ENCODE results near the gene SMAP2. TPM values are rescaled to one million over a fixed set of nuclear protein-coding genes. Genes with fewer than 3 reads are reported as not detected.

Gene SMAP2
- total and polyA plus RNA-seq, 2 donors, result 55.2 to 251 TPM

DNA sequence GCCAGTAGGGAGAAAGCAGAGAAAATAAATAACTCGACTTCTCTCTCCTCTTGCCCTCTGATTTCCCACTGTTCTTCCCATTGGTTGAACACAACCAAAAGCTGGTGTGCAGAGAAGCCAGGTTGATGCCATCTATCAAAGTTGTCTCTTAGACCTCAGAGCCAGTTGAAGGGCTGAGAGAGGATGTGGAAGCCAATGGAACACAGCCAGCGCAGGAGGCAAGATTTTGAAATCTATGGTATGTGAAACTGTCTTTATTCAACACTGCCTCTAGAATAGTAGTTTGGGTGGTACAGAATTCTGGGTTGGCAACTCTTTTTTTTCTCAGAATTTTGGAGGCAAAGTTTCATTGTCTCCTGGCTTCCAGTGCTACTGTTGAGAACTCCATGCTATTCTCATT lies 11.3 kb upstream of the SMAP2 start:
- Histone ChIP-seq H3K27ac (ENCODE audit: low read depth in 1 of 2, low read length in 1 of 2) (no peak overlapping the region), H3K4me1 (ENCODE audit: control insufficient read depth in 2 of 2, insufficient read depth in 2 of 2, low read length in 2 of 2) (no peaks in the 10 kb centered on the region), H3K27me3 (ENCODE audit: control insufficient read depth in 2 of 2, insufficient read depth in 1 of 2, low read length in 1 of 2) (no peaks in the 10 kb centered on the region), H3K36me3 (ENCODE audit: control insufficient read depth in 2 of 2, insufficient read depth in 2 of 2, low read length in 1 of 2) (no peaks in the 10 kb centered on the region), H3K9me3 (ENCODE audit: control insufficient read depth in 2 of 2, insufficient read depth in 1 of 2, low read length in 1 of 2) (no peaks in the 10 kb centered on the region), H3K4me3 (ENCODE audit: low read length in 2 of 2) (no peak overlapping the region)
- DNase-seq (ENCODE audit: low read depth in 6 of 9, low spot score in 9 of 9), result no peak
- 98% methylated on average over 2 of the region's 2 CpGs for WGBS

DNA sequence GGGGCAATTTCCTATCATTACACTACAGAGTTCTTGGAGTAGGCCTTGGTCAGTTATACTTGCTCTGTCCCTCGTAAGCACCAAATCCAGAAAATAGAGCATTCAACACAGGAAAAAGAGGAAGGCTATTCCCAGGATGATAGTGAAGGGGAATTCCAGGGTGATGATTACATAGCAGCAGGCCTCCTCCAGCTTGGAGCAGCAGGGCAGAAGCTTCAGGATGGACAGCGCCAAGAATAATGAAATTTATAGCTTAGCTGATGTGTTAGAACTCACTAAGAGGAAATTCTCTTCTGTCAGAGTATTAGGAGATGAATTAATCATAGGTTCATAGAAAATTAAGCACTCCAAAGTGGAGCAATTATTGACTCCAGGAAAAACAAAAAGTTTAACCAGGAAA lies 10.8 kb upstream of the SMAP2 start:
- Histone ChIP-seq H3K27ac (ENCODE audit: low read depth in 1 of 2, low read length in 1 of 2) (peak overlapping the region in 1 of 2 donors; percentile 7), H3K36me3 (ENCODE audit: control insufficient read depth in 2 of 2, insufficient read depth in 2 of 2, low read length in 1 of 2) (no peaks in the 10 kb centered on the region)
- whole genome bisulfite sequencing, result 93% methylated on average over 2 of the region's 2 CpGs

DNA sequence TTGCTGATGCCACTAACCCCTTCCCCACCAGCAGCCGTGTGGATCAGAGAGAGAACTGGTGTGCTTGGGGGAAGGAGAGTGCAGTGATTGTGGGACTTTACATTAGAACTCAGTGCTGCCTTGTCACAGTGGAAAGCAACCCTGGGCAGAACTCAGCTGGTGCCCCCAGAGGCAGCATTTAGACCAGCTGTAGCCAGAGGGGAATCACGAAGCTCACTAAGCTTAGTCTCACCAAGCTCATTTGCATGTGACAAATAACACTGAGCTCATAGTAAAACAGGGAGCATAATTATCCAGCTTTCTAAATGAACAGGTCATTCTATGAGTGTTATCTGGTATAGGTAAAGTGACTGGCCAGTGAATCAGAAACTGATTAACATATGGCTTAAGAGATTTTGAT lies 9.8 kb upstream of the SMAP2 start:
- Histone ChIP-seq H3K9me3 (ENCODE audit: control insufficient read depth in 2 of 2, insufficient read depth in 1 of 2, low read length in 1 of 2) (no peaks in the 10 kb centered on the region), H3K27ac (ENCODE audit: low read depth in 1 of 2, low read length in 1 of 2) (no peak overlapping the region), H3K4me1 (ENCODE audit: control insufficient read depth in 2 of 2, insufficient read depth in 2 of 2, low read length in 2 of 2) (no peaks in the 10 kb centered on the region), H3K27me3 (ENCODE audit: control insufficient read depth in 2 of 2, insufficient read depth in 1 of 2, low read length in 1 of 2) (no peaks in the 10 kb centered on the region), H3K36me3 (ENCODE audit: control insufficient read depth in 2 of 2, insufficient read depth in 2 of 2, low read length in 1 of 2) (no peaks in the 10 kb centered on the region), H3K4me3 (ENCODE audit: low read length in 2 of 2) (no peak overlapping the region)
- 49% methylated on average over 2 of the region's 2 CpGs for WGBS
- DNase-seq (ENCODE audit: low read depth in 6 of 9, low spot score in 9 of 9), result no peak

More for the DNA sequence above, 10.8 kb upstream of the SMAP2 start:
- H3K27me3 ChIP-seq (ENCODE audit: control insufficient read depth in 2 of 2, insufficient read depth in 1 of 2, low read length in 1 of 2), result no peaks in the 10 kb centered on the region
- H3K9me3 ChIP-seq (ENCODE audit: control insufficient read depth in 2 of 2, insufficient read depth in 1 of 2, low read length in 1 of 2), result no peaks in the 10 kb centered on the region
- no peaks in the 10 kb centered on the region for H3K4me1 ChIP-seq (ENCODE audit: control insufficient read depth in 2 of 2, insufficient read depth in 2 of 2, low read length in 2 of 2)
- DNase-seq (ENCODE audit: low read depth in 6 of 9, low spot score in 9 of 9), result no peak
- no peak overlapping the region for H3K4me3 ChIP-seq (ENCODE audit: low read length in 2 of 2)

DNA sequence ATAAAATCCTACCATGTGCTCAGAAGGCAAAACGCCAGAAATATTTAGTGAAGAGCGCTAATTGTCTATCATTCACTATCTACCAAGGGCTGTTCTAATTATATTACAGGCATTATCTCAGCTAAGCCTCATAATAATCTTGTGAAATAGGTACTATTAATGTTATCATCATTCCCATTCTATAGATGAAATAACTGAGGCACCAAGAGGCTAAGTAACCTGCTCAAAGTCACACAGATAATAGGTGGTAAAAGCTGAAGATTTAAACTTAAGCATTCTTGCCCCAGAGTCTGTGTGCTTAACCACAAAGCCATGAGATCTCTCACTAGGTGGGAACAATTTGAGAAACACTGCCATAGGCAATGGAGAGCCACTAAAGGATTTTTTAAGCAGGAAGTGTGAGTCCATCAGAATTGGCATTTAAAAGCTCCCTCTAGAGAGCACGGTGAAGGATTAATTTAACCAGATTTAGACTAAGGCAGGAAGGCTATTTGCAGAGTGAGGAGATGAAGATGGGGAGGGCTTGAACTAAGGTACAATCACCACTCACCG lies 1.7 kb upstream of the SMAP2 start:
- H3K27ac ChIP-seq (ENCODE audit: low read depth in 1 of 2, low read length in 1 of 2), result no peak overlapping the region
- 77% methylated on average over 4 of the region's 4 CpGs for WGBS
- no peak overlapping the region for H3K4me3 ChIP-seq (ENCODE audit: low read length in 2 of 2)
- H3K9me3 ChIP-seq (ENCODE audit: control insufficient read depth in 2 of 2, insufficient read depth in 1 of 2, low read length in 1 of 2), result no peaks in the 10 kb centered on the region
- H3K36me3 ChIP-seq (ENCODE audit: control insufficient read depth in 2 of 2, insufficient read depth in 2 of 2, low read length in 1 of 2), result no peaks in the 10 kb centered on the region
- DNase-seq (ENCODE audit: low read depth in 6 of 9, low spot score in 9 of 9), result no peak
- no peaks in the 10 kb centered on the region for H3K27me3 ChIP-seq (ENCODE audit: control insufficient read depth in 2 of 2, insufficient read depth in 1 of 2, low read length in 1 of 2)
- peaks cover 7% of the 10 kb centered on the region in 2 donors for H3K4me1 ChIP-seq (ENCODE audit: control insufficient read depth in 2 of 2, insufficient read depth in 2 of 2, low read length in 2 of 2)

DNA sequence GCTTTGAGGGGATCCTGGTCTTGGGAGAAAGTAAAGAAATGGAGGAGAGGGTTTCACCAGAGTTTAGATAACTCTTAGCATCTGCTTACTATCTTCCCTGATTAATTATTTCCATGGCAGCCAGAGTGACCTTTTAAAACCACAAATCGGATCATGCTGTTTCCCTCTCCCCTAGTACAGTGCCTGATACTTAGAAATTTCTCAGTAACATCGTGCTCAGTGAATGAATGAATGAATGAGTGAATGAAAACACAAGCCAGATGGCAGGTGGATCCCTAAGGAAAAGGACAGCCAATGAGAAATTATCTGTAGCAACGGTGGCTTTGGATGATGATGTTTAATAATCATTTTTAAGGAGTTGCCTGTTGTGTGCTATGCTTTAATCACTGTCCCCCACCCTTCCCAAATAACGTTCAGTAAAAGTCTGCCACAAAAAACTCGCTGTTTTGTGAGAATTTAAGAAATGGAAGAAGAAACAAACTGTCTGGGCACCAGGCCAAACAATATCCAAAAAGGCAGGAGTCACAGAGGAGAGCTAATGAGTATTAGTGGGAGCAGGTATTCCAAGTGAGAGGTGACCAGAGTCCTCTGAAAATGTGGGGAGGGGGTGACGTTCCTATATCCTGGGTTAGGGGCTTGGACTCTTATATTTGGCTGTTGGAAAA lies 737 bp upstream of the SMAP2 start:
- no peaks in the 10 kb centered on the region for H3K27me3 ChIP-seq (ENCODE audit: control insufficient read depth in 2 of 2, insufficient read depth in 1 of 2, low read length in 1 of 2)
- no peaks in the 10 kb centered on the region for H3K9me3 ChIP-seq (ENCODE audit: control insufficient read depth in 2 of 2, insufficient read depth in 1 of 2, low read length in 1 of 2)
- H3K4me3 ChIP-seq (ENCODE audit: low read length in 2 of 2), result peak overlapping the region in 1 of 2 donors; percentile 96
- H3K36me3 ChIP-seq (ENCODE audit: control insufficient read depth in 2 of 2, insufficient read depth in 2 of 2, low read length in 1 of 2), result no peaks in the 10 kb centered on the region
- DNase-seq (ENCODE audit: low read depth in 6 of 9, low spot score in 9 of 9), result no peak
- WGBS, result 60% methylated on average over 6 of the region's 6 CpGs
- H3K27ac ChIP-seq (ENCODE audit: low read depth in 1 of 2, low read length in 1 of 2), result no peak overlapping the region
- peaks cover 7 to 11% of the 10 kb centered on the region in 2 donors for H3K4me1 ChIP-seq (ENCODE audit: control insufficient read depth in 2 of 2, insufficient read depth in 2 of 2, low read length in 2 of 2)

DNA sequence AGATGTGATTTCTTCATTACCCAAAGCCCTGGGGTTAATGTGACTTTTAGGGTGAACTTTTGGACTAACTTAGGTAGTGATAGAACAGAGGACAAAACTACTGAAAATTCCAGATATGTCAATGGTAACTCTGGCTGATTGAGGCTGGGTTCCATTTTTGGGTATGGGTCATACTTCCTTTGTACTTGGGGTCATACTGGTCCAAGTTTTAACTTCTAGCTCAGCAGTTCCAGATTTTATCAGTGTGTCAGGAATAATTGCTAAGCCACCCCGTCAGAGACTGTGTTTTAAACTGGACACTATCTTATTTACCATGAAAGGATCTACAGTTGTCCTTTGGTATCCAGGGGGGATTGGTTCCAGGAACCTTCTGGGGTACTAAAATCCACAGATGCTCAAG lies 4.0 kb downstream of the SMAP2 start:
- no peak for DNase-seq (ENCODE audit: low read depth in 6 of 9, low spot score in 9 of 9)
- no peaks in the 10 kb centered on the region for H3K9me3 ChIP-seq (ENCODE audit: control insufficient read depth in 2 of 2, insufficient read depth in 1 of 2, low read length in 1 of 2)
- H3K36me3 ChIP-seq (ENCODE audit: control insufficient read depth in 2 of 2, insufficient read depth in 2 of 2, low read length in 1 of 2), result peaks cover 3 to 4% of the 10 kb centered on the region in 2 donors
- H3K27ac ChIP-seq (ENCODE audit: low read depth in 1 of 2, low read length in 1 of 2), result peak overlapping the region in 1 of 2 donors; percentile 36
- H3K27me3 ChIP-seq (ENCODE audit: control insufficient read depth in 2 of 2, insufficient read depth in 1 of 2, low read length in 1 of 2), result no peaks in the 10 kb centered on the region
- peaks cover 28 to 32% of the 10 kb centered on the region in 2 donors for H3K4me1 ChIP-seq (ENCODE audit: control insufficient read depth in 2 of 2, insufficient read depth in 2 of 2, low read length in 2 of 2)
- H3K4me3 ChIP-seq (ENCODE audit: low read length in 2 of 2), result peak overlapping the region in 1 of 2 donors; percentile 10
- WGBS, result 94% methylated on average over 1 of the region's 1 CpG

DNA sequence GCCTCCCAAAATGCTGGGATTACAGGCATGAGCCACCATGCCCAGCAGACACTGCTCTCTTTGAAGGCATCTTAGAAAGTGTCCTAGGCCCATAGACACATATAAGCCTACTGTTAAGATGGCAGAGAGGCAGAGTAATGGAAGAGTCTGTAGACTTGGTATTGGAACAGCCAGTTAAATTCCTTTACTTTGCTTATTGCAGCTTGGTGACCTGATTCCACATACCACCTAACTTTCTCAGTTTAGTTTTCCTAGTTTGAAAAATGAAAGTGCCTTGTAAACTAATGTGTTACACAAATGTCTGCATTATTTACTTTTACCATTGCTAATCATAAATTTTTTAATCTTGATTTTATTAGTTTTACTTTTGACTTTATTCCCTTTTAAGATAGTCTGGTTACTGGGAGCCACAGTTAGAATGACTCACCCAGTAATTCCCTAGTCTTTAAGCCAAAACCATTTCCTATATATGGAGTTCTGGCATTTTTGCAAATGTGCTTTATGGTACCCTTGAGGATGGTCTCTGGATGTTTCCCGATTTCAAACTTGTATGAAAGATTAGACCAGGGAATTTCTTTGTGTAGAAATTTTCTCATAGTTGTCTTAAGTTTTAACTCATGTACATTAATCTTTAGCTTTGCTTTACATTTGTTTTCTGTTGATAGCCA lies 6.4 kb downstream of the SMAP2 start:
- H3K27ac ChIP-seq (ENCODE audit: low read depth in 1 of 2, low read length in 1 of 2), result peak overlapping the region; percentile 21 to 64
- no peaks in the 10 kb centered on the region for H3K27me3 ChIP-seq (ENCODE audit: control insufficient read depth in 2 of 2, insufficient read depth in 1 of 2, low read length in 1 of 2)
- DNase-seq (ENCODE audit: low read depth in 6 of 9, low spot score in 9 of 9), result no peak
- peaks cover 45 to 53% of the 10 kb centered on the region in 2 donors for H3K4me1 ChIP-seq (ENCODE audit: control insufficient read depth in 2 of 2, insufficient read depth in 2 of 2, low read length in 2 of 2)
- peak overlapping the region in 1 of 2 donors; percentile 17 for H3K4me3 ChIP-seq (ENCODE audit: low read length in 2 of 2)
- WGBS, result 52% methylated on average over 1 of the region's 1 CpG
- peaks cover 0 to 2% of the 10 kb centered on the region in 2 donors for H3K9me3 ChIP-seq (ENCODE audit: control insufficient read depth in 2 of 2, insufficient read depth in 1 of 2, low read length in 1 of 2)
- peaks cover 12 to 15% of the 10 kb centered on the region in 2 donors for H3K36me3 ChIP-seq (ENCODE audit: control insufficient read depth in 2 of 2, insufficient read depth in 2 of 2, low read length in 1 of 2)

DNA sequence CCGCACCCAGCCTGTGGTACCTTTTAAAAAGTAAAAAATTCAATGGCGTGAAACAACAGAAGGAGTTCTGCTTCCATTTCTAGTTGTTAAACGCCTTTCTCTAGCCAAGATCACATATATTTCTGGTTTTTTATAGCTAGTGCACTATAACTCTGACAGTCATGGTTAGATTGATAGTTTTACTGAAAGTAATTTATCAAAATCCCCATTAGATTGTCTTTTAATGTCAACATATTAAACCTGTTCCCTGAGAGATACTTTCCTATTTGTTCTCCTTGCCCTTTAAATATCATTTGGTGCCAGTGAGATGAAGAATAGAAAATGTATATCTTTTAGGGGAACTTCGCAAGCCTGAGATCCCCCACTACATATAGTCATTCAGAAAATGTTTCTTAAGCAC lies 7.3 kb downstream of the SMAP2 start:
- no peak for DNase-seq (ENCODE audit: low read depth in 6 of 9, low spot score in 9 of 9)
- peak overlapping the region; percentile 82 to 95 for H3K27ac ChIP-seq (ENCODE audit: low read depth in 1 of 2, low read length in 1 of 2)
- H3K9me3 ChIP-seq (ENCODE audit: control insufficient read depth in 2 of 2, insufficient read depth in 1 of 2, low read length in 1 of 2), result peaks cover 0 to 2% of the 10 kb centered on the region in 2 donors
- peak overlapping the region in 1 of 2 donors; percentile 36 for H3K4me3 ChIP-seq (ENCODE audit: low read length in 2 of 2)
- H3K4me1 ChIP-seq (ENCODE audit: control insufficient read depth in 2 of 2, insufficient read depth in 2 of 2, low read length in 2 of 2), result peaks cover 47 to 56% of the 10 kb centered on the region in 2 donors
- WGBS, result 95% methylated on average over 4 of the region's 4 CpGs
- H3K36me3 ChIP-seq (ENCODE audit: control insufficient read depth in 2 of 2, insufficient read depth in 2 of 2, low read length in 1 of 2), result peaks cover 13 to 17% of the 10 kb centered on the region in 2 donors
- no peaks in the 10 kb centered on the region for H3K27me3 ChIP-seq (ENCODE audit: control insufficient read depth in 2 of 2, insufficient read depth in 1 of 2, low read length in 1 of 2)

Data from thymus (tissue), 11 donors.